Thyroid gland (tissue), 4 donors: ENCODE data around the gene ZNF778. TPM values are rescaled to one million over a fixed set of nuclear protein-coding genes. Genes with fewer than 3 reads are reported as not detected.
"Not testable (repeated sequence)": the region's sequence is repeated elsewhere in the genome, so short reads cannot be mapped to it uniquely, and the experiment has no call there.

ENCODE experiments used
- DNase-seq, 2 donors: peaks; one replicate each; pipeline ENCODE4 v3.0.0-alpha.2; 2019
- H3K27ac ChIP-seq, 3 donors: fragments of 200-600 bp; sonication (generic); 1 replicate in 2 of 3; 2 replicates in 1 of 3; pipeline ENCODE4 v1.5.1; 2016 to 2019; ENCODE audit warnings: mild to moderate bottlenecking in 1 of 3, moderate library complexity in 1 of 3
- H3K27me3 ChIP-seq: fragments of 200-600 bp; sonication (generic); one replicate; pipeline ENCODE4 v1.5.1; 2019
- H3K36me3 ChIP-seq, 2 donors: fragments of 200-600 bp; sonication (generic); one replicate each; pipeline ENCODE4 v1.5.1; 2016 to 2019
- H3K4me1 ChIP-seq, 2 donors: fragments of 200-600 bp; sonication (generic); one replicate each; pipeline ENCODE4 v1.5.1; 2017 to 2019
- H3K4me3 ChIP-seq, 3 donors: fragments of 200-600 bp; sonication (generic); replicated peaks in 1 of 3; 1 replicate in 2 of 3; 2 replicates in 1 of 3; pipeline ENCODE4 v1.5.1; 2016; ENCODE audit warnings: mild to moderate bottlenecking in 1 of 3
- H3K9me3 ChIP-seq: fragments of 200-600 bp; sonication (generic); one replicate; pipeline ENCODE4 v1.5.1; 2017
- POLR2A ChIP-seq, 2 donors: fragments of 450-650 bp; IDR thresholded peaks; one replicate each; pipeline ENCODE4 v1.6.1; 2017; ENCODE audit warnings: antibody characterized with exemption in 2 of 2, mild to moderate bottlenecking in 2 of 2, moderate library complexity in 1 of 2
- WGBS, 2 donors: methylation state at CpG; one replicate each; pipeline ENCODE4 v1.1.5; 2017; 5-methylcytosine and 5-hydroxymethylcytosine counted together
- intact Hi-C: fragments of 100-400 bp; cut with DNase I; formaldehyde crosslinking; loops from one replicate; pipeline ENCODE4 v1.15.1; 2023
- total RNA-seq, 4 donors: library from RNA; depleted of rRNA; stranded (reverse); fragments of >200 nt; gene quantifications; one replicate each; pipeline ENCODE4 v1.2.3, GENCODE V29; 2016
- TF ChIP-seq, protein P1 (sequence below), 6 experiments: fragments of 200-600 bp in 3 of 6; fragments of 450-650 bp in 3 of 6; sonication (generic) in 3 of 6; IDR thresholded peaks; one replicate each; pipeline ENCODE4 v1.5.1; 2016 to 2019; ENCODE audit warnings: antibody characterized with exemption in 6 of 6, mild to moderate bottlenecking in 2 of 6, inconsistent platforms in 1 of 6, moderate library complexity in 1 of 6

The ZNF778 gene
- total RNA-seq, 4 donors from 2014 or later: 17.5 to 36.4 (median 30.9) TPM

DNA sequence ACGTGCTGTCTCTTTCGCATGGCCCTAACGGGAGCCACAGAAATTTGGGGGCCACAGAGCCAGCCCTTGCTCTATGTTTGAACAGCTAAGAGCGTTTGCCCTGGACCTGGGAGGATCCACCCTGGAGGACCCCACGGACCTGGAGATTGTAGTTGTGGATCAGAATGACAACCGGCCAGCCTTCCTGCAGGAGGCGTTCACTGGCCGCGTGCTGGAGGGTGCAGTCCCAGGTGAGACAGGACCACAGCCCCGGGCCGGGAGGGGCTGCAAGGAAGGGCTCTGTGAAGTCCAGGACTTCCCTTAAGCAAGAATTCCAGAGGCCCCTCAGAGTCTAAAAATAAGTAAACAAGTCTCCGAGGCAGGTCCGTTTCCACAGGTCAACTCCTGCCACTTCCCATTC, 34.0 kb upstream of the ZNF778 start:
- no peak overlapping the region for H3K27ac ChIP-seq
- H3K9me3 ChIP-seq: no peaks in the 10 kb centered on the region
- H3K4me3 ChIP-seq: no peak overlapping the region
- intact Hi-C loops: no loop called here
- TF ChIP-seq, protein P1, sequence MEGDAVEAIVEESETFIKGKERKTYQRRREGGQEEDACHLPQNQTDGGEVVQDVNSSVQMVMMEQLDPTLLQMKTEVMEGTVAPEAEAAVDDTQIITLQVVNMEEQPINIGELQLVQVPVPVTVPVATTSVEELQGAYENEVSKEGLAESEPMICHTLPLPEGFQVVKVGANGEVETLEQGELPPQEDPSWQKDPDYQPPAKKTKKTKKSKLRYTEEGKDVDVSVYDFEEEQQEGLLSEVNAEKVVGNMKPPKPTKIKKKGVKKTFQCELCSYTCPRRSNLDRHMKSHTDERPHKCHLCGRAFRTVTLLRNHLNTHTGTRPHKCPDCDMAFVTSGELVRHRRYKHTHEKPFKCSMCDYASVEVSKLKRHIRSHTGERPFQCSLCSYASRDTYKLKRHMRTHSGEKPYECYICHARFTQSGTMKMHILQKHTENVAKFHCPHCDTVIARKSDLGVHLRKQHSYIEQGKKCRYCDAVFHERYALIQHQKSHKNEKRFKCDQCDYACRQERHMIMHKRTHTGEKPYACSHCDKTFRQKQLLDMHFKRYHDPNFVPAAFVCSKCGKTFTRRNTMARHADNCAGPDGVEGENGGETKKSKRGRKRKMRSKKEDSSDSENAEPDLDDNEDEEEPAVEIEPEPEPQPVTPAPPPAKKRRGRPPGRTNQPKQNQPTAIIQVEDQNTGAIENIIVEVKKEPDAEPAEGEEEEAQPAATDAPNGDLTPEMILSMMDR (IDR thresholded peaks at IDR 0.05): no peak
- no peak for TF ChIP-seq POLR2A (IDR thresholded peaks at IDR 0.05)
- H3K36me3 ChIP-seq: no peaks in the 10 kb centered on the region
- WGBS, 2 donors: 28 to 36% methylated on average over 12 to 13 of the region's 13 CpGs
- no peak for DNase-seq
- no peaks in the 10 kb centered on the region for H3K4me1 ChIP-seq
- H3K27me3 ChIP-seq: no peaks in the 10 kb centered on the region

DNA sequence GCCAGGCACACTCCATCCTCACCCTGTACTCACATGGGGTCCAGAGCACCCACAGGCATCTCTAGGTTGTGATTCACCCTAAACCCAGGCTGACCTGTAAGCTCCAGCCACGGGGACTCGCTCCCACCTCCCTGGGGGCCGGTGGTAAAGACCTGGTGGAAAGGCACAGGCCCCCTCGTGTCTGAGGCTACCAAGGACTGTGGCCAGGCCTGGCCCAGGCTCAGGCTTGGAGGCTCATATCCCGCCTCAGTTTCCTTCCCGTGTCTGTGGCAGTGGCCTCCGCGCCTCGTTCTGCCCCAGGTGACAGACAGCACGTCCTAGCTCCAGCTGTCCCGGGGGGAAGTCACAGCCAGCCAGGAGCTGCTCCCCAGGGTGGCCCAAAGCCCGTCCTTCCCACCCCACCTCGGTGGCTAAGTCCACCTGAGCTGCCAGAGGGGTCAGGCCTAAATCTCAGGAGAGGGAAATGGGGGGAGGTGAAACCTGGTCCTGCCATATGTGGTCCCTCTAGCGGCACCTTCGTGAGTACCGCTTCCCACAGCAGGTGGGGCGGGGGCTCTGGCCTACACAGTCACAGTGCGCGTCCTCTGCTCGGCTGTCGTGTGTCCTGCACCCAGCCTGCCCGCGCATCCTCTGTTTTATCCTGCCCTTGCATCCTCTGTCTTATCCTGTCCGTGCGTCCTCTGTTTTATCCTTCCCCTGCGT, 33.4 kb upstream of the ZNF778 start:
- no peak overlapping the region for H3K4me3 ChIP-seq
- no peaks in the 10 kb centered on the region for H3K36me3 ChIP-seq
- H3K27me3 ChIP-seq: no peaks in the 10 kb centered on the region
- no peak for DNase-seq
- WGBS, 2 donors: 72 to 81% methylated on average over 21 to 25 of the region's 26 CpGs
- H3K9me3 ChIP-seq: no peaks in the 10 kb centered on the region
- intact Hi-C loops: no loop called here
- TF ChIP-seq, protein P1 (IDR thresholded peaks at IDR 0.05): no peak
- TF ChIP-seq POLR2A (IDR thresholded peaks at IDR 0.05): no peak
- H3K27ac ChIP-seq: no peak overlapping the region
- H3K4me1 ChIP-seq: no peaks in the 10 kb centered on the region

DNA sequence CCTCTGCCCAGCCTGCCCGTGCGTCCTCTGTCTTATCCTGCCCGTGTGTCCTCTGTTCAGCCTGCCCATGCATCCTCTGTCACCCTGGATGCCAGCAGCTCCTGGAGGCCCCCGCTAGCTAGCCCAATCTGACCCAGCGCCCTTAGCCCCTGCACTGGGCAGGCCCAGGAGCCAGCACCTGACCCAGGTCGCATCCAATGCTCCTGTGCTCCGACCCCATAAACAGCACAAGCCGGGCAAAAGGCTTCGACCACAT, 32.9 kb upstream of the ZNF778 start:
- no peak for DNase-seq
- H3K9me3 ChIP-seq: no peaks in the 10 kb centered on the region
- H3K4me1 ChIP-seq: no peaks in the 10 kb centered on the region
- WGBS, 2 donors: 66 to 77% methylated on average over 8 to 9 of the region's 9 CpGs
- no peak overlapping the region for H3K4me3 ChIP-seq
- H3K36me3 ChIP-seq: no peaks in the 10 kb centered on the region
- TF ChIP-seq, protein P1 (IDR thresholded peaks at IDR 0.05): no peak
- TF ChIP-seq POLR2A (IDR thresholded peaks at IDR 0.05): no peak
- intact Hi-C loops: no loop called here
- no peaks in the 10 kb centered on the region for H3K27me3 ChIP-seq
- no peak overlapping the region for H3K27ac ChIP-seq

DNA sequence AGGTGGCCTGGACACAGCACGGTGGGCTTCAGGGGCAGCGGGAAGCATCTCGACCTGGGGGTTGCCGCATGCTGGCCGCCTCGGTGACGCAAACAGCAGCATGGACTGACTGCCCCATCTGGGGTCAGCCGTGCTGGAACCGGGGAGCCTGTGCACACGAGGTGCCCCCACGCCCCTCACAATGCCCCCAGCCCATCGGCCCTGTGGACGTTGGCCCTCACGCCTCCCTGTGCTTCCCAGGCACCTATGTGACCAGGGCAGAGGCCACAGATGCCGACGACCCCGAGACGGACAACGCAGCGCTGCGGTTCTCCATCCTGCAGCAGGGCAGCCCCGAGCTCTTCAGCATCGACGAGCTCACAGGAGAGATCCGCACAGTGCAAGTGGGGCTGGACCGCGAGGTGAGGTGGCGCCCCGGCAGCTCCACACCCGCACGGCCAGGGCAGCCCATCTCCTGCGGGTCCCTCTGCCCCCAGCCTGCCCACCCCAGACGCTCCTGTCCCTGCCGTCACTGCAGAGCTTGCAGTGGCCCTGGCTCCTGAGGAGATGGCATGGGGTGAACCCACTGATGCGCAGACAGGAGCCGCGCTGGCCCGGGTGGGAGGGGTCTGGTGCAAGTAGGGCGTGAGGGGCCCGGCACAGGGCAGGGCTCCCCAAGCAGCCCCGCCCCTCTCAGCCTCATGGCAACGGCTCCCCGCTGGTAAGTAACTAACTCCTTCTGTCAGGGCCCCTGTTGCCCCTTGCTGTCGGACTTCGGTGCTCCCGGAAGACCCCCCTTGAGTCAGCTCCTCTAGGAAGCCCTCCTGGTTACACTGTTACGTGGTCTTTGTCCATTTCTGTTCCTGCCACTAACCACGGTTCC, 32.3 kb upstream of the ZNF778 start:
- Histone ChIP-seq H3K9me3 (no peaks in the 10 kb centered on the region), H3K27ac (no peak overlapping the region), H3K36me3 (no peaks in the 10 kb centered on the region), H3K4me1 (no peaks in the 10 kb centered on the region), H3K4me3 (no peak overlapping the region), H3K27me3 (no peaks in the 10 kb centered on the region)
- no peak for DNase-seq
- TF ChIP-seq, protein P1 (IDR thresholded peaks at IDR 0.05): no peak
- no peak for TF ChIP-seq POLR2A (IDR thresholded peaks at IDR 0.05)
- intact Hi-C loops: no loop called here
- 74 to 83% methylated on average over 14 to 18 of the region's 48 CpGs for WGBS, 2 donors

DNA sequence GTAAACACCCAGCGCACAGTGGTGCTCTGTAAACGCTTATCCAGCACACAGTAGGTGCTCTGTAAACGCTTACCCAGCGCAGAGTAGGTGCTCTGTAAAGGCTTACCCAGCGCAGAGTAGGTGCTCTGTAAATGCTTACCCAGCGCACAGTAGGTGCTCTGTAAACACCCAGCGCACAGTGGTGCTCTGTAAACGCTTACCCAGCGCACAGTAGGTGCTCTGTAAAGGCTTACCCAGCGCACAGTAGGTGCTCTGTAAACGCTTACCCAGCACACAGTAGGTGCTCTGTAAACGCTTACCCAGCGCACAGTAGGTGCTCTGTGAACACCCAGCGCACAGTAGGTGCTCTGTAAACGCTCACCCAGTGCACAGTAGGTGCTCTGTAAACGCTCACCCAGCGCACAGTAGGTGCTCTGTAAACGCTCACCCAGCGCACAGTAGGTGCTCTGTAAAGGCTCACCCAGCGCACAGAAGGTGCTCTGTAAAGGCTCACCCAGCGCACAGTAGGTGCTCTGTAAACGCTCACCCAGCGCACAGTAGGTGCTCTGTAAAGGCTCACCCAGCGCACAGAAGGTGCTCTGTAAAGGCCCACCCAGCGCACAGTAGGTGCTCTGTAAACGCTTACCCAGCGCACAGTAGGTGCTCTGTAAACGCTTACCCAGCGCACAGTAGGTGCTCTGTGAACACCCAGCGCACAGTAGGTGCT, 31.5 kb upstream of the ZNF778 start:
- intact Hi-C loops, H3K4me3 ChIP-seq: not testable (repeated sequence)

DNA sequence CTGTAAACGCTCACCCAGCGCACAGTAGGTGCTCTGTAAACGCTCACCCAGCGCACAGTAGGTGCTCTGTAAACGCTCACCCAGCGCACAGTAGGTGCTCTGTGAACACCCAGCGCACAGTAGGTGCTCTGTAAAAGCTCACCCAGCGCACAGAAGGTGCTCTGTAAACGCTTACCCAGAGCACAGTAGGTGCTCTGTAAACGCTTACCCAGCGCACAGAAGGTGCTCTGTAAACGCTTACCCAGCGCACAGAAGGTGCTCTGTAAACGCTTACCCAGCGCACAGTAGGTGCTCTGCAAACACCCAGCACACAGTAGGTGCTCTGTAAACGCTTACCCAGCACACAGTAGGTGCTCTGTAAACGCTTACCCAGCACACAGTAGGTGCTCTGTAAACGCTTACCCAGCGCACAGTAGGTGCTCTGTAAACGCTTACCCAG, 30.9 kb upstream of the ZNF778 start:
- H3K27me3 ChIP-seq, DNase-seq, H3K36me3 ChIP-seq, intact Hi-C loops, H3K4me3 ChIP-seq, H3K9me3 ChIP-seq, H3K27ac ChIP-seq, H3K4me1 ChIP-seq: not testable (repeated sequence)
- 95% methylated on average over 14 to 18 of the region's 20 CpGs for WGBS, 2 donors

More for the DNA sequence above, 31.5 kb upstream of the ZNF778 start:
- H3K27me3 ChIP-seq, DNase-seq, H3K27ac ChIP-seq, H3K9me3 ChIP-seq, H3K36me3 ChIP-seq, H3K4me1 ChIP-seq: not testable (repeated sequence)
- WGBS, 2 donors: 92 to 96% methylated on average over 18 to 24 of the region's 30 CpGs
